ENCODE results near the gene SHMT2.

Gene SHMT2

DNA sequence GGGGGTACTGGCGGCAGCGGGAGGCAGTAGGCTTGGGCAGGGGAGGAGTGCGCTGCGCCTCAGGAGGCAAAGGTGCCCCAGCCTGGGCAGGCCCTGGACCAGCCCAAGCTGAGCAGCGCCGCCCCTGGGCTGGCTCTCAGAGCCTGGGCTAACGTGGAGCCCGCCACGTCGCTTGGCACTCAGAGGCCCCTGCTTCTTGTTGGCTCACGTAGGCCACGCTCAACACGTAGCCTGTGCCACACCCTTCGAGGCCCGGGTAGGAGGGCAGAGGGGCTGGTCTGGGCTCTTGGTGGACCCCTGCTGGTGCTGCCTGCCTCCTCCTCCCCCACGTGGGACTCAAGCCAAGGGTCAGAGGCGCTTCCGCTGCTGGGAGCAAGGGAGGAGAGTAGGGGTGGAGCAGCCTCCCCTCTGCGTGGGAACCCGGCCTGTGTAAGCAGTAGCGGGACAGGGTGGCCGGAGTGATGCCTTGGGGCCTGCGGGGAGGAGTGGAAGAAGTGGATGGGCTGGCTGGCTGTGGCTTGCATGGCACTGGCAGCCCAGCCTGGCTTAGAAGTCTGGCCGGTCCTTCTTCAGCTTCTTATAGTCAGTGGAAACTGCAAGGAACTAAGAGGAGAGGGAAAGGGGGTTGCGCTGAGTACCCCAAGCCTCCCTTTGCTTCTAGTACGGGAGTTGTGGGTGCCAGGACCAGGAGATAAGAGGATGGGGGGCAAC, 5.7 kb downstream of the SHMT2 start:
- in situ Hi-C loops (cut with MboI; ENCODE audit: low pct_unique_long_range_greater_than_20kb, low sequenced_read_pairs), result no loop called here
- no peak for DNase-seq

DNA sequence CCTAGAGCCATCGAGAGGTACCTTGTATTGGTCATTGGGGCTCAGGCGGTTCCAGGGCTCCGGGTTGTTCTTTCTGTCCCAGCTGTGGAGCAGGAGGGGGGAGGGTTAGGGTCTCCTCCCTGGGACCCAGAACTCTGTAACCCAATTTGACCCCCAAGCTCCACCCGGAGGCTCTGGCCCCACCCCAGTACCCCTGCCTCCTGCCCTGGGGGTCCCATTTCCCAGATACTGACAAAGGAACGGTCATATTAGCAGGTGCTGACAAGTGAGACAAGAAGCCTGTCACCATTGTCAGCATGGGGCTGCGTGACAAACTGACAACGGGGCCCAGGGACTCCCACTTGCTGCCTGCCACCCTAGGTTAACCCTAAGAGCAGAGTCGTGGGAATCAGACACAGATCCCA, 6.2 kb downstream of the SHMT2 start:
- in situ Hi-C loops (cut with MboI; ENCODE audit: low pct_unique_long_range_greater_than_20kb, low sequenced_read_pairs), result no loop called here

DNA sequence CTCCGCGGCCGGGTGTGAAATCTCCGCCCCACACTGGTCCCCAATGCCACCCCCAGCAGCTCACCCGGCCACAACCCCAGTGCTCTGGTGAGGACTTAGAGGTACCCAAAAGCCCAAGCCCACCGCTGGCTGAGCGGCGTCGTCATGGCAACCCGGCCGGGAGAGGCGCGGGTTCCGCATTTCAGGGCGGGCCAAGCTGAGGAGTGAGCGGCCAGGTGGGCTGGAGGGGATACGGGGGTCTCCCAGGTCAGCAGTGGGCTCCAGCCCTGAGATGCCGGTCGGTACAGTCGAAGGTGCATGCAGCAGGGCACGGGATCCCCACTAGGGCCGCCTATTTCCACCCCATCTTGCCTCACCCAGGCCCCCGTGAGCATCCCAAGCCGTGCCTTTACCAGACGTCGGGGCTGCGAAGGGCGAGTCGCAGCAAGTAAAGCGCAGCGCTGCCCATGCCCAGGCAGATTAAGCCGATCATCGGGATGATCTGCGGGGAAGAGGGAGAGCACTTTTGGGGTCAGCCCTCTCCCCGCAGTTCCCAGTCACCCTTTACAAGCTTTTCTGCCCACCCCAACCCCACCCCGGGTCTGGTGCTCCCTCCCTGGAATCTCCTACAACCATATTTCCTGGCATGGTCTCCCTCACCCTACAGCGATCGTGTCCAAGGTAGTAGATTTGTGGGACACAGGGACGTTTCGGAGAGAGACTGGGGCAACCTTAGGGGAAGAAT, 6.9 kb downstream of the SHMT2 start:
- no peak for DNase-seq
- in situ Hi-C loops (cut with MboI; ENCODE audit: low pct_unique_long_range_greater_than_20kb, low sequenced_read_pairs), result no loop called here

More for the DNA sequence above, 6.2 kb downstream of the SHMT2 start:
- DNase-seq, result no peak

DNA sequence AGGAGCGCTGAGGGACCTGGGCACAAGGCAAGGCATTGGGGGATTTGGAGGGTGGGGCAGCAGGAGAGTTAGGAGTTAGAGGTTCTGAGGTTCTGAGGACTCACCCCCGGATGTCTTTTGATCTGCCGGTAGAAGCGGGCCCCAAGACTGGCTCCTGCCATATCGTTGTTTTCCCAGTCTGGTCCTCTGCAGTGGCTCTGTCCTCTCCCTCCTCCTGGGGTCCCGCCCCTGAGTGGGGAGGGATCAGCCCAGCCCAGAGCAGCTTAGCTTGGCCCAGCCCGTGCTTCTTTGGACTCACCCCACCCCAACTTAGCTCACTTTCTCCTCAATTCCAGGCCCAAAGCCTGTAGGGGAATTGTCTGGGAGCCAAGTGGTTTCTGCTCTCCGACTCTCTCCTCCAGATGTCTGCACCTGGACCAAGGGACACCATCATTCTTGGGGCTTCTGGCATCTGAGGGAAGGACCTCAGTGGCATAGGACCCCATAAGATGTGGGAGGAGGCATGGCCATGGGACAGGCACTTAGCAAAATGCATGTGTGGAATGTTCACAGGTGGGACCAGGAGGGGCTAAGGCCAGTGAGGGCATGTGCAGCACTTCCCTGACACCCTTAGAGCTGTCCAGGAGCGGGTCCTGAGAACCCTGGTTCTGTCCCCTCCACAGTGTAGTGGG, 7.5 kb downstream of the SHMT2 start:
- no peak for DNase-seq
- in situ Hi-C loops (cut with MboI; ENCODE audit: low pct_unique_long_range_greater_than_20kb, low sequenced_read_pairs), result no loop called here

DNA sequence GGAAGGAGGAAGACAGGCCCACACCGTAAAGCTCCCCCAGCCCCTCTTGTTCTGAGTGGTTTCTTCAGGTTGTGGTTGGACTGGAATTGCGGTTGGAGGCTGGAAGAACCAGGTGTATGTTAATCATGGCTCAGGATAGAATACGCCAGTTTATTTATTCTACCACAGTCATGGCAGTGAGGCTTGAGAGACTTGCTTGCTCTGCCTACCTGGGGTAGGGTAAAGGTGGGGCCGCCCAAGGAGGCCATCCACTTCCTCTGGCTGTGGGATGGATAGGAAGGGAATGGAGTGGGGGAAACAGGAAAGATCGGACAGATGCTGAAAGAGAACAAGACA, 8.1 kb downstream of the SHMT2 start:
- in situ Hi-C loops (cut with MboI; ENCODE audit: low pct_unique_long_range_greater_than_20kb, low sequenced_read_pairs), result no loop called here
- DNase-seq, result no peak

DNA sequence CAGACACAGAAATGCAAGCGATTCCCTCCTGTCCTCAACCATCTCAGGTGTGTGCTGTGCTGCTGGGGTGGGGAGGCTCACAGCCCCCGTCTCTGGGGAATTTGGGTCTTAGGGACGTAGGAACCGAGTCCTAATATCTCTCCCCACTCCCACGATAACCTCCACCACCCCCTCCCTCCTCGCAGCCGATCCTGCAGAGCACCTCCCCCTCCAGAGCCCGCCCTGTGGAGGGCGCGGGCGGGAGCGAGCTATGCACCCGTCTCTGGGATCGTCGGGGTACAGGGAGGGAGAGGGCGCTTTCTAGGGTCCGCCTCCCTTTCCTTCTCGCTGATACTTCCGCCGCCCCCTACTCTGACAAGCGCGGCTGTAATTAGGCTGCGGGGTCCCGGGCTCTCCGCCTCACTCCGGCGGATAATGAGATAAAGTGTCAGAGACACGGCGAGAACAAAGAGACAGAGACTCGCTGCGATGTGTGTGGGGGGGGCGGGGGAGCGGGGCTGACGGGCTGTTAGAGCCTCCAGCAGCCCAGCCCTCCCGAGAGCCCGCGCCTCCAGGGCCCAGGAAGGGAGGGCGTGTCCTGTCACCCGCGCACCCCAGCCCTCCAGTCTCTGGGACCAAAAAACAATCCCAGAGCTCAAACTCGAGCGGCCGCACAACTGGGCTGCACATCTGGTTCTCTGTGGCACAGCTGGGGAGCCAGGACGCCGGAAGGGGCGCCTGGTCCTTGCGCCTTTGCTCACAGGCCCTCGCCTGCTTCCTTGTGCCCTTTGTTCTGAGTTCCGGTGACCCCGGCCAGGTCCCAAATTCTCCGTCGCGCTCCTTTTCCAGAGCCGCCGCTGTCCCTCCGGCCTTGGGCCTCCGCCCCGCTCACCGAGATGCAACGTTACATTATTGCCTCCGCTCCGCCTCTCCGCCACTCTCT, 8.7 kb downstream of the SHMT2 start:
- in situ Hi-C loops (cut with MboI; ENCODE audit: low pct_unique_long_range_greater_than_20kb, low sequenced_read_pairs), result no loop called here
- no peak for DNase-seq

DNA sequence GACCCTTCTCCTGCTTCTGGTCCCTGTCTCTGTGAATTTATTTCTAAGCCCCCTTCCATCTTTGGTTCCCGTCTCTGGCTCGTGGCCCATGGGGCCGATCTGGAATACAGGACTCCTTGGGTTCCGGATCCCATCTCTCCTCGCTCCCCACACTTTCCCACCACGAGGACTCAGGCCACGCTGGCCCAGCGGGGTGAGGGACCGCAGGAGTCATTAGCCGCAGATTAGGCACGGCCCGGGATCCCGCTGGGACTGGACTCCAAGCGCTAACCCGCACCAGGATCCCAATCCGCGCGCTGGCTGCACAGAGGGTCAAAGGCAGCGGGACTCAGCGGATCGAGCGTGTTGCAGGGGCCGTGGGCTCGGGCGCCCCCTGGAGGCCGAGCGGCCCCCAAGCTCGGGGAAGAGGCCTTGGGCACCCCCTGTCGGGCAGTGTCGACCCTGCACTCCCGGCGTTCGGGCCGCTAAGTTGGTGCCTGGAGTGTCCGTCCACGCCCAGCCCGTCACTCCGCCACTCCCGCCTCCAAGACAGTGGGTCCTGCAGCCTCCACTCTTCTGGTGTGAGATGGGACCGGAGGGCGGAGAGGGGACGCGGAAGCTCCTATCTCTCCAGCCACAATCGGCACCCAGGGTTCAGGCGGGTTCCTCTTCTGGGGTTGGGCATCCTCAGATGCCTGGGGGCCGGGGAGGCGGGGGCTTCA, 9.5 kb downstream of the SHMT2 start:
- peak; percentile 95 for DNase-seq
- in situ Hi-C loops (cut with MboI; ENCODE audit: low pct_unique_long_range_greater_than_20kb, low sequenced_read_pairs), result no loop called here

DNA sequence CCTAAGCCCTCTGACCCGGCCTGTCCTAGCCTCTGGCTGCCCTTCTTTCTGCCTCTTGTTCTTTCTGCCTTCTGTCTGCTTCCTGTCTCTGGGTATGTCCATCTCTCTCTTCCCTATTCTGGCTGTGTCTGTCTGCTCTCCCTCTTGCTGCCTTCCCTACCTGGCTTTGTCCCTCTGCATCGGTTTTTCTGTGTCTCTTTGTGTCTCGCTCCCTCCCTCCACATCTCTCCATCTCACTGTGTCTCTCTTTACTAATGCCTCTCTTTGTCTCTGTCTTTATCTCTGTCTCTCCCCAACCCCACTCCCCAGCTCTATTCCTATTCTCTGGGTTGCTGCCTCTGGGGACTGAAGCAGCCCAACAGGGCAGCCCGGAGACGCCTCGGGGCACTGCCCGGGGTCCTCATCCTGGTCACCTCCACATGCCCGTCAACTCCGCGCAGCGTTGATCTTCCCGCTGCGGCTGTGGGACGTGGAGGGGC, 10.1 kb downstream of the SHMT2 start:
- DNase-seq, result no peak
- in situ Hi-C loops (cut with MboI; ENCODE audit: low pct_unique_long_range_greater_than_20kb, low sequenced_read_pairs), result no loop called here

DNA sequence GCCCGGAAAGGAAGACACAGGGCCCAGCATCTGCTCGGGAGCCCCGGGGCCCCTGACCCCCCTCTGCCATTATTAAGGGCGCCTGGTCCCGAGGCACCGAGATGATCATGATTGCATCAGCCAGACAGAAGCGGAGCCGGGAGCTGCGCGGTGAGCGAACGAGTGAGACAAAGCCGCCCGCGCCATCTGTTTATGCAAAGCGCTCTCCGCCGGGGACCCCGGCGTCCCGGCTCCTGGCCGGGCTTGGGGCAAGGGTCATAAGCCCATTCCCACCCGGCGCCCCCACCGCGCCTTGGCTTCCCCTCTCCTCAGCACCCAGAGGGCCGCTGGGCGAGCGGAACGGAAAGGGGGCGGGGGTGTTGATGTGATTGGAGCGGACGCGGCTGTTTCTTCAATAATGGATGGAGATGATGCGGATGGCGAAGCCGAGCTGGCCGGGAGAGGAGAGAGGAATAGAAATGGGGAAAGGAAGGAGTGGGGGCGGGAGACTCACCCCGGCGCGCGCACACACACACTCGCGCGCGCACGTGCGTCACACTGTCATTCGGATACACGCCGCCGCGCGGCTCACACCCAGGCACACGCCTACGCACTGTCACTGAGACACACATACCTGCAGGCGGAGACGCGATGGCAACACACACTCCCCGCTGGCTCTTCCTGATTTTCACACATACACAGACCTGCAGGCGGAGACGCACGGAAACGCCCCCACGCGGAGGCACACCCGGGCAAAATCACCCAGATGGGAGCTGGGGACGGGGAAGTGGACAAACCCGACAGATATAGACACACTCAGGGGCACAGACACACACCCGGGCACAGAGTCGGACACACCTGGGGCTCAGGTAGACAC, 10.8 kb downstream of the SHMT2 start:
- DNase-seq, result peak; percentile 79
- in situ Hi-C loops (cut with MboI; ENCODE audit: low pct_unique_long_range_greater_than_20kb, low sequenced_read_pairs), result no loop called here

DNA sequence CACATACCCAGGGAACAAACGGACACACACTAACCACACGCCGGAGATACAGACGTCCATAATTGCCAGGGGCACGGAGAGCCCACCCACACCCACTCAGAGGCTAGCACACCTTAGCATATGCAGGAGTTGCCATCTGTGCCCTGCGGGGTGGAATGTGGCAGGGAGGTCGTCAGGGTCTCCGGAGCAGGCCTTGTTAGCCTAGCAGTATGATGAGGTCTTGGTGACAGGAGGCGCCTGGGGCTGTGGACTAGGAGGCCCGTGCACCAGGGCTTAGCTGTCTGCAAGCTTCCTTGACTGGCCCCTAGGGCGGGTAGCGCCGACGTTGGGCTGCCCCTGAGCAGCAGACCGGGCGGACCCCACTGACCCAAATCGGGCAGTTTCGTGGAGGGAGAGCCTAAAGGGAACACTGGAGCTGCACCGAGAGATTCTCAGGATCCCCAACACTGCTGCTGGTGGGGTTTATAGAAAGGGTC, 11.5 kb downstream of the SHMT2 start:
- DNase-seq, result no peak
- in situ Hi-C loops (cut with MboI; ENCODE audit: low pct_unique_long_range_greater_than_20kb, low sequenced_read_pairs), result no loop called here

DNA sequence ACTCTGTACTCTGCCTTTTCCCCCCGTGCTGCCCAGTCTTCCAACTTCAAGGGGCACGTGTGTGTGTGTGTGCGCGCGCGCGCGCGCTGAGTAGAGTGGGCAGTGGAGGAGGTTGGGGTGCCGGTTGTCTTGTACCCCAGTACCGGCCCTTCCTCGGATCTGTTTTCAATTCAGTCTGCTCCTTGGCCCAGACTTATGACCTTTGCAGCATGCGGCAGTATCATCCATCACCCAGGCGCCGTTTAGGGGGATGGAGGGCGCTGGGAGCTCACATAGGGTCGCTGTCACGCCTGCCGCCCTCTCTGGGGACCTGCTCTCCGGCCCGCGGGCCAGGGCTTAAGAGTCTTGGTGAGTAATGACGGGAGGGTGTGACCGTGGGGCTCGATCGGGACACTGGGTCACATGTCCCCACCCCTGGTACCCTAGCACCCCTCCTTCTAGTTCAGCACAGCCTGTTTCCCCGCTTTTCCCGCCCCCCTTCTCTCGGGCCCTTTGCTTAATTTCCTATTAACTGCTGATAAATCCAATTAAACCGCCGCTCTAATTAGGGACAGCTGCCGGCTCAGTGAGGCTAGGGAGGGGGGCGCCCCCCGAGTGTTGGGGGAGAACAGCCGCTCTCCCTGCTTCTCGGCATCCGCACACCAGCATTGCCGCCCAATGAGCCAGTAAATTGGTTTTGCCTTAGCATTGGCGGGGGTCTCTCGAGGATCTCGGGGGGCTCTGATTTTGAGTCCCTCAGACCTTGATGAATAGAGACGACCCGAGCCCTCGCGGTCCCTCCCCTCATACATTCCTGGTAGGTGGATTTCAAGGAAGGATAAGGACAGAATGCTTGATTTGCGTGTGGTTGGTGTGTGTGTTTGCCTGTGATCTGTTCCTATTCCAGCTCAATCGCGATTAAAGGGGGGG, 12.1 kb downstream of the SHMT2 start:
- in situ Hi-C loops (cut with MboI; ENCODE audit: low pct_unique_long_range_greater_than_20kb, low sequenced_read_pairs), result no loop called here
- DNase-seq, result no peak

DNA sequence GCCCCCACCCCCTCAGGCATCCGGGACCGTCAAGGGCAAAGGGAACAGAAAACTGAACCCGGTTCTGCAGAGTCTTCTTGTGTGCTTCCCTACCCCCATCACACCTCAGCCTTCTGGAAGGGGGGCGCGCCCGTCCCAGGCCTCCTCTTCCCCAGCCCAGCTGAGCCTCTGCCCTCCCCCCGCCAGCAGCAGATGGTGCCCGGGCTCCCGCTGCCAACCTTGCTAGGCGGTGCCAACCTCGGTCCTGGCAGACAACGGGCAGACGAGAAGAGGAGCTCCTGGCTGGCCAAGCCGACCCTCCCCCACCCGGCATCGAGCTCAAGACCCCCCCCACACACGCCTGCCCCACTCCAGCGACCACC, 12.8 kb downstream of the SHMT2 start:
- DNase-seq, result no peak
- in situ Hi-C loops (cut with MboI; ENCODE audit: low pct_unique_long_range_greater_than_20kb, low sequenced_read_pairs), result no loop called here

DNA sequence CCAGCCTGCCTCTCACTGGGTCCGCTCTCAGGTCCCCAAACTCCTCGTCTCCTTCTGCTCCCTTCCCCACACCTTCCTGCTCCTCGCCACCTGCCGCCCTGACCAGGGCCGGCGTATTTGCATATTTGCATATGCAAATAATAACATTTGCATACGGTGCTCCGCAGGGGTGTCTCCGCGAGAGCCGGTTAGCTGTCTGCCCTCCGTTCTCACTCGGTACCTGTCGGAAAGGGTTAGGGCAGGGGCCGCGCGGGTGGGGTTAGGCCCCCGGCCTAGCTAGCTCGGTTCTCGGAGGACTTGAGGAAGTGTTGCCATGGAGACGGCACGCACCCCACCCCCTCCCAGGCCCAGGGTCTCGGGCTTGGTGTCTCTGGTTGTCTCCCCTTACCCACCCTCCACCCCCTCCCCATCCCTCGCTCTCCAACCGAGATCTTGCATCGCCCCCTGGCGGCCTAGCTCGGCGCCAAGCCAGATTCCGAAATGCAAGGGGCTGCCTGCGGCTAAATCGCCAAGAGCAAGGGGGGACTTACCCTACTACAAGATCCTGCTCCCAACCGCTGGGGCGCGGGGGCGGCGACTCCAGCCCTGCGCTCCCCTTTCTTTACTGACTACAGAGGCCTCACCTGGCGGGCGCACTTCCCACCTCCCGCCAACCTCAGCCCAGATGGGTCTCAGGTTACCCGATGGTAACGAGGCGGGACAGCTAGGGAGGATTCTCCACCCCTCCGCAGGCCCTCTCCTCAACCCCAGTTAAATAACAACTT, 13.4 kb downstream of the SHMT2 start:
- in situ Hi-C loops (cut with MboI; ENCODE audit: low pct_unique_long_range_greater_than_20kb, low sequenced_read_pairs), result no loop called here
- DNase-seq, result no peak

DNA sequence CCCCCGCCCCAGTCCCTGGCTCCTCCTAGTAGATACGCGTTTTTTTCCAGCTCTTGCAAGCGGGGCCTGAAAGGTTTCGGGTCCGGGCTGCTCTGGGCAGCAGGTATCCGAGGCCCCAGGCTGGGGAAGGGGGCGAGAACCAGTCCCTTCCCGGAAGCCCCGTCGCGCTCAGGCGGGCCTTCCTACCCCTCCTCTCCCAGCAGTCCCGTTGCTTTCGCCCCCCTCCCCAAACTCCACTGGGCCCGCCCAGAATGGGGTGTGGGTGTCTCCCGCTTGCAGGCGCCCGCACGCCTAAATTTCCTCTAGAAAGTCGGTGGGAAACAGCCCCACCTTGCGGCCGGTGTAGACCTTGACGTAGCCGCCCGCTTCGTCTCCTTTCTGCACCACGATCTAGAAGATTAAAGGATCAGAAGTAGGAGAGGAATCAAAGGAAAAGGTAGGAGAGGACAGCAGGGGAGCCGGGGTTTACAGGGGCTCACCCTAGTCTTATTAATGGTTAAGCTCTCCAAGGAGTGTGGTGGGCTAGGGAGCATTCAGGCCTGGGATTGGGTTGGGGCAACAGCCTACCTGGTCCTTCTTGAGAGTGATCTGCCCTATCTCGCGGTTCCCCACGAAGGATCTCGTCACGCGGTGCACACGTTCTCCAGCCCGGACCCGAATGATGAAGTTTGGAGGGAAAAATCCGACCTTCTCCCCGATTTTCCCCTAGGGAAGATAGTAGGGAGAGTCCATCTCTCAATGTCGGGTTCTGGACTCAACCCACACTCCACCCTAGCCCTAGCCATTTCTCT, 14.2 kb downstream of the SHMT2 start:
- in situ Hi-C loops (cut with MboI; ENCODE audit: low pct_unique_long_range_greater_than_20kb, low sequenced_read_pairs), result no loop called here
- peak; percentile 82 for DNase-seq

DNA sequence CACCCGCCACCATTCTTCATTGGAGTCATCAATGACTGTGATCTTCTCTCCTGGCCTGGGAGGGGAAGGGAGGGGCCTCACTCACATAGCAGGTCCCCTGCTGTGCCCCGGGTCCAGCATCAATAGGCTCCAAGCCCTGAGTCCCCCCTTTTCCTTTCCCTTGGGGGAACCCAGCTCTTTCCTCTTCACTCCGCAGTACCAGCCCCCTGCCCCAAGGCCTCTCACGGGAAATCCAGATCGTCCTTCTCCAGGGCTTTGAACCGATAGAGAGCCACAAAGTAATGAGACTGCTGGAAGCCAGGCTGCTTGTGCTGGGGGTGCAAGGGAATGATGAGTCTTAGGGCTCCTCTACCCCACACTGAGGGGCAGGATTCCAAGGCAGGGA, 14.8 kb downstream of the SHMT2 start:
- no peak for DNase-seq
- in situ Hi-C loops (cut with MboI; ENCODE audit: low pct_unique_long_range_greater_than_20kb, low sequenced_read_pairs), result no loop called here

DNA sequence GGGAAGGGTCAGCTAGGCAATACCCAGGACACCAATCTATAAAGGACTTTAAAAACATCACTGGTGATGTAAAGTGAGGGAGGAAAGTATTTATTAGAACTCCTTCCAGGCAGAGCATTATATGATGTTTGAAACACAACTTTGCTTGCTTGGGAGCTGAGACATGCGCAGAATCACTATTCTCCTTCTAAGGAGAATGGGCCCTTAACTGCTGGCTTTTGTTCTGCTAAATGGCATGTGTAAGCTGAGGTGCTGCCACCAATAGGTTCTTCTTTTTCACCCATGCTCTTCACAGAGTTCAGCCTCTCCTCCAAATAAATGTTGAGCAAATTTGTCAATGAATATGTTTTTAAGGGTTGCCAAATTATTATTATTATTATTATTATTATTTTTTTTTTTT, 17.5 kb downstream of the SHMT2 start:
- in situ Hi-C loops (cut with MboI; ENCODE audit: low pct_unique_long_range_greater_than_20kb, low sequenced_read_pairs), result no loop called here
- no peak for DNase-seq
